EH (cell line): ENCODE data around the gene DIP2C.
"Not testable (repeated sequence)": the region's sequence is repeated elsewhere in the genome, so short reads cannot be mapped to it uniquely, and the experiment has no call there.

Source experiments
- DNase-seq: peaks from one replicate; pipeline ENCODE4 v3.0.0-alpha.2; 2015; ENCODE audit warnings: low read depth

The DIP2C gene

GRCh38 chr10:693506-693905 is 4.0 kb upstream of the DIP2C start:
- peak; percentile 56 for DNase-seq

GRCh38 chr10:692682-693351 is 3.3 kb upstream of the DIP2C start:
- DNase-seq, result no peak

- DNase-seq, result no peak
These were observed 1.7 kb upstream of the DIP2C start for GRCh38 chr10:691216-691615.

- peak; percentile 40 for DNase-seq
These were observed 1.1 kb upstream of the DIP2C start for GRCh38 chr10:690372-691161.

- no peak for DNase-seq
These were observed 382 bp downstream of the DIP2C start for GRCh38 chr10:689121-689451.

- peak; percentile 55 for DNase-seq
These were observed 952 bp downstream of the DIP2C start for GRCh38 chr10:688312-689120.

- no peak for DNase-seq
These were observed 1.7 kb downstream of the DIP2C start for GRCh38 chr10:687583-688311.

GRCh38 chr10:686155-686931 is 3.1 kb downstream of the DIP2C start:
- DNase-seq, result no peak

- DNase-seq, result no peak
These were observed 3.9 kb downstream of the DIP2C start for GRCh38 chr10:685613-686012.

GRCh38 chr10:683448-684071 is 5.9 kb downstream of the DIP2C start:
- peak; percentile 99 for DNase-seq

GRCh38 chr10:682931-683447 is 6.5 kb downstream of the DIP2C start:
- DNase-seq, result no peak

- peak; percentile 88 for DNase-seq
These were observed 7.7 kb downstream of the DIP2C start for GRCh38 chr10:681670-682318.

- no peak for DNase-seq
These were observed 8.7 kb downstream of the DIP2C start for GRCh38 chr10:680745-681144.

GRCh38 chr10:680146-680545 is 9.3 kb downstream of the DIP2C start:
- no peak for DNase-seq

GRCh38 chr10:679556-679955 is 9.9 kb downstream of the DIP2C start:
- DNase-seq, result no peak

- not testable (repeated sequence) for DNase-seq
These were observed 10.8 kb downstream of the DIP2C start for GRCh38 chr10:678662-679005.

GRCh38 chr10:677750-678661 is 11.5 kb downstream of the DIP2C start:
- DNase-seq, result no peak

- DNase-seq, result peak; percentile 35
These were observed 12.4 kb downstream of the DIP2C start for GRCh38 chr10:677038-677437.

- DNase-seq, result no peak
These were observed 13.3 kb downstream of the DIP2C start for GRCh38 chr10:676178-676577.
